Fibroblast of pulmonary artery (primary cell): ENCODE results near the gene GEMIN7.

Experiments used
- DNase-seq: peaks from one replicate; pipeline ENCODE4 v3.0.0-alpha.2; 2010; ENCODE audit warnings: low read depth
- H3K4me3 ChIP-seq: replicated peaks from 2 replicates; pipeline ENCODE4 v1.5.1; 2011; ENCODE audit warnings: low read depth, mild to moderate bottlenecking, control low read depth, low read length, moderate library complexity
- CTCF ChIP-seq: IDR thresholded peaks from 2 replicates; pipeline ENCODE4 v1.5.1; 2011; ENCODE audit warnings: mild to moderate bottlenecking, control low read depth, low read length, inconsistent platforms; ENCODE audit errors: missing control alignments

GEMIN7 gene

DNA sequence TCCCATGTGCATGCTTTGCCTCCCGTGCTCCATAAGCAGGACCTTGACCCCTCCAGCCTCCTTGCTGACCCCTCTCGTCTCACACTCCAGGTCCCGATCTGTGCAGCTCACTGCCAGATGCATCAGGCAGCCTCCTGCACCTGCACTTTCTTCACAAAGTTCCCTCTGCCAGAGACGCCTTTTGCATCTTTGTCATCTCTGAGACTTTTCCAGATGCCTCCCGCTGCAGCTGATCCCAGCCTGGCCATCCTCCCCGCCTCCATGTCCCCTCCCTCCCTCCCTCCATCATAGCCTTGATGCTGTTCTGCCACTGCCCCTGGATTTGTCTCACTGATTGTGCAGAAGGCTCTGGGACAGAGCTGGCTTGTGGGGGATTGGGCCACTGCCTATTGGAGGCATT is 43.8 kb downstream of the GEMIN7 start:
- TF ChIP-seq CTCF, result no peak
- H3K4me3 ChIP-seq, result no peak overlapping the region
- no peak for DNase-seq

- DNase-seq, result no peak
- TF ChIP-seq CTCF, result no peak
- no peak overlapping the region for H3K4me3 ChIP-seq
These were observed 44.4 kb downstream of the GEMIN7 start for GRCh38 chr19:45123440-45123850.

GRCh38 chr19:45124021-45124420 is 45.0 kb downstream of the GEMIN7 start:
- no peak overlapping the region for H3K4me3 ChIP-seq
- no peak for TF ChIP-seq CTCF

GRCh38 chr19:45125360-45125759 is 46.3 kb downstream of the GEMIN7 start:
- H3K4me3 ChIP-seq, result no peak overlapping the region
- no peak for DNase-seq
- TF ChIP-seq CTCF, result no peak

More at GRCh38 chr19:45124021-45124420, 45.0 kb downstream of the GEMIN7 start:
- DNase-seq, result no peak

DNA sequence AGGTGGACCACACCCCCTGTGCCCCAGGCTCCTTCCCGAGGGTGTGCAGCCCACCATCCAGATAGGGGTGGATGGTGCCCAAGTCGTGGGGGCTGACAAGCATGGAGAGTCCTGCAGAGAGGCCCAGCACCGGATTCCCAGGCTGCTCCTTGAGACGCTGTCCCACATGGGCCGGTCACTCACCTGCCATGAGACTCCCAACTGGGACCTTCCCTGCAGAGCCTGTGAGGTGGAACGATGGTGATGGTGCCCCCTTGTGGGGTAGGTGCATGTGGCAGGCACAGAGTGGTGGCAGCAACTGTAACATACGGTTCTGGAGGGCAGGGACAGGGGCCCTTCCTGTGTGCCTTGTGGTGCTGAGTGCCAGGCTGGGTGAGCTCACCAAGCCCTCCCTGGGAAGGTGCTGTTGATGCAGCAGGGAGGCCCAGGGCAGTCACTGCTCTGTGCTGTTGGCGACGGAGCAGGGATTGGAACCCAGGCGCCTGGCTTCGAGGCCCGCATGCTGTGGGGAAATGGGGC is 47.0 kb downstream of the GEMIN7 start:
- TF ChIP-seq CTCF, result peak; percentile 85
- no peak overlapping the region for H3K4me3 ChIP-seq
- peak; percentile 60 for DNase-seq

GRCh38 chr19:45126654-45127053 is 47.6 kb downstream of the GEMIN7 start:
- no peak overlapping the region for H3K4me3 ChIP-seq
- DNase-seq, result no peak
- no peak for TF ChIP-seq CTCF

DNA sequence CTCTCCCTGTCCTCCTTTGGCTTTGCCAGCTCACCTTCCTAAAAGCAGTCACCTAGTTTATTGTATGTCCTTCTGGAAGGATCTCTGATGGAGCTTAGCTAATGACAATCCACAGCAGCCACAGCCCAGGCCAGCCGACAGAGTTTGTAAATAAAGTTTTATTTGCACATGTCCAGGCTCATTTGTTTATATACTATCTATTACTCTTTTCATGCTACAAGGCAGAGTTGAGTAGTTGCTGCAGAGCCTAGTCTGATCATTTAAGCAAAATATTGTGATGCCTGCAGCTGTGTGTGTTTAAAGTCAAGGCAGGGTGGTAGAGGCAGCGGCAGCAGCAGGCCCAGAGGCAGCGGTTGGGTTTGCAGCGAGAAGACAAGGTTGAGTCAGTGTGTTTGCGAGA is 49.1 kb downstream of the GEMIN7 start:
- no peak for TF ChIP-seq CTCF
- DNase-seq, result no peak
- no peak overlapping the region for H3K4me3 ChIP-seq
